Osteocyte (in vitro differentiated cells): ENCODE measurements around the gene NRDC. TPM values are rescaled to one million over a fixed set of nuclear protein-coding genes. Genes with fewer than 3 reads are reported as not detected.
"Not testable (repeated sequence)": the region's sequence is repeated elsewhere in the genome, so short reads cannot be mapped to it uniquely, and the experiment has no call there.

ENCODE experiments used
- DNase-seq: peaks from one replicate; pipeline ENCODE4 v3.0.0; 2021; ENCODE audit warnings: mixed read lengths; ENCODE audit not compliant: unreplicated experiment; ENCODE audit errors: extremely low spot score
- H3K27ac Mint-ChIP-seq: one replicate; pipeline ENCODE4 v1.8.0; 2021; ENCODE audit warnings: mild to moderate bottlenecking, mixed read lengths; ENCODE audit not compliant: unreplicated experiment
- H3K27me3 Mint-ChIP-seq: one replicate; pipeline ENCODE4 v1.8.0; 2021; ENCODE audit warnings: mixed read lengths; ENCODE audit not compliant: unreplicated experiment
- H3K36me3 Mint-ChIP-seq: one replicate; pipeline ENCODE4 v1.8.0; 2021; ENCODE audit warnings: mixed read lengths; ENCODE audit not compliant: unreplicated experiment
- H3K4me1 Mint-ChIP-seq: one replicate; pipeline ENCODE4 v1.8.0; 2021; ENCODE audit warnings: mixed read lengths; ENCODE audit not compliant: unreplicated experiment
- H3K4me3 Mint-ChIP-seq: one replicate; pipeline ENCODE4 v1.8.0; 2021; ENCODE audit warnings: mild to moderate bottlenecking, moderate library complexity, mixed read lengths; ENCODE audit not compliant: unreplicated experiment
- H3K9me3 Mint-ChIP-seq: one replicate; pipeline ENCODE4 v1.8.0; 2021; ENCODE audit warnings: mixed read lengths; ENCODE audit not compliant: unreplicated experiment
- total RNA-seq: library from RNA; stranded (reverse); gene quantifications from 2 replicates; pipeline ENCODE4 v1.2.1, GENCODE V29; 2021
- TF ChIP-seq, protein P1 (sequence below): fragments of 200-600 bp; sonication (generic); IDR thresholded peaks from 2 replicates; pipeline ENCODE4 v1.5.0; 2021; ENCODE audit warnings: antibody characterized with exemption, mild to moderate bottlenecking, moderate library complexity

Gene NRDC
- total RNA-seq, 1 donor from 2014 or later: 130 TPM

DNA sequence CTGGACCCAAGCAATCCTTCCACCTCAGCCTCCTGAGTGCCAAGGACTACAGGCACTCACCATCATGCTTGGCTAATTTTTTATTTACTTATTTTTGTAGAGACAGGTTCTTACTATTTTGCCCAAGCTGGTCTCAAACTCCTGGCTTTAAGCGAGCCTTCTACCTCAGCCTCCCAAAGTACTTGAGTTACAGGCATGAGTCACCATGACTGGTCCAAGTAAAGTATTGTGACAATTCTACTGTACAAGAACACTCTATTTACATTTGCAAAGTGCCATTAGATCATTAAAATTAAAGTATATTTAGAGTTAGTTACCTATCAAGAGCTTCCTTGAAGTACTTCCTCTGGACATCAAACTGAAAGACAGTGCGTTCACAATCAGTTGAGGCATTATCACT is 44.8 kb downstream of the NRDC start:
- Mint-ChIP-seq H3K9me3 (peaks cover 4% of the 10 kb centered on the region), H3K27me3 (no peaks in the 10 kb centered on the region), H3K4me3 (no peak overlapping the region), H3K4me1 (no peaks in the 10 kb centered on the region), H3K27ac (no peak overlapping the region), H3K36me3 (peaks cover 30% of the 10 kb centered on the region)
- DNase-seq: no peak
- TF ChIP-seq, protein P1, sequence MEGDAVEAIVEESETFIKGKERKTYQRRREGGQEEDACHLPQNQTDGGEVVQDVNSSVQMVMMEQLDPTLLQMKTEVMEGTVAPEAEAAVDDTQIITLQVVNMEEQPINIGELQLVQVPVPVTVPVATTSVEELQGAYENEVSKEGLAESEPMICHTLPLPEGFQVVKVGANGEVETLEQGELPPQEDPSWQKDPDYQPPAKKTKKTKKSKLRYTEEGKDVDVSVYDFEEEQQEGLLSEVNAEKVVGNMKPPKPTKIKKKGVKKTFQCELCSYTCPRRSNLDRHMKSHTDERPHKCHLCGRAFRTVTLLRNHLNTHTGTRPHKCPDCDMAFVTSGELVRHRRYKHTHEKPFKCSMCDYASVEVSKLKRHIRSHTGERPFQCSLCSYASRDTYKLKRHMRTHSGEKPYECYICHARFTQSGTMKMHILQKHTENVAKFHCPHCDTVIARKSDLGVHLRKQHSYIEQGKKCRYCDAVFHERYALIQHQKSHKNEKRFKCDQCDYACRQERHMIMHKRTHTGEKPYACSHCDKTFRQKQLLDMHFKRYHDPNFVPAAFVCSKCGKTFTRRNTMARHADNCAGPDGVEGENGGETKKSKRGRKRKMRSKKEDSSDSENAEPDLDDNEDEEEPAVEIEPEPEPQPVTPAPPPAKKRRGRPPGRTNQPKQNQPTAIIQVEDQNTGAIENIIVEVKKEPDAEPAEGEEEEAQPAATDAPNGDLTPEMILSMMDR: no peak

DNA sequence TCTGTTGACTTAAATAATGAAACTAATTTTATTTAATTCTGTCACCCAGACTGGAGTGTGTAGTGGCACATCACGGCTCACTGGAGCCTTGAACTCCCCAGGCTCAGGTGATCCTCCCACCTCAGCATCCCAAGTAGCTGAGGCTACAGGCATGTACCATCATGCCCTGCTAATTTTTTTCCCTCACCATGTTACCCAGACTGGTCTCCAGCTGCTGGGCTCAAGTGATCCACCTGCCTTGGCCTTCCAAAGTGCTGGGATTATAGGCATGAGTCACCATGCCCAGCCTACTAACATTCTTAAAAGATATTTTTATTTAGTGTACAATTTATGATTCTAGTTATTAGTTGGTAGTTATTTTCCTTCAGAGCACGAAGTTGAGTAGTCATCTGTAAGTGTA is 49.5 kb downstream of the NRDC start:
- Mint-ChIP-seq H3K36me3 (peaks cover 34% of the 10 kb centered on the region), H3K27me3 (no peaks in the 10 kb centered on the region), H3K4me1 (no peaks in the 10 kb centered on the region), H3K9me3 (peaks cover 4% of the 10 kb centered on the region), H3K4me3 (no peak overlapping the region), H3K27ac (no peak overlapping the region)
- TF ChIP-seq, protein P1: no peak
- DNase-seq: no peak

DNA sequence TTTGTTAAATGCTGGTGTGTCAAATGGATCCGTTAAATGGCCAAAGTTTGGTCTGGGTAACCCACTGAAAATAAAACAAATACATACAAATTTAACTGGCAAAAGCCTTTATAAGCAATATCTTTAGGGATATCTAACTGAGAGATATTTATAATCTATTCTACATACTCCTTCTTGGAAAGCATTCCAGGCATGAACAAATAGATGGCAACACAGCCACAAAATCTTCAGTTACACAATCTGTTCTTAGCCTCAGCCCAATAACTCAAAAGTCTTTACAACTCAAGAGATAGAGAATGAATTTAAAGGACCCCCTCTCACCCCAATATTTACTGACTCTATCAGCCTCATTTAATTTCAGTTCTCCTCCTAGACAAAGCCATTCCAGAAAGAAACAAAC is 58.7 kb downstream of the NRDC start:
- no peaks in the 10 kb centered on the region for H3K27me3 Mint-ChIP-seq
- no peak overlapping the region for H3K27ac Mint-ChIP-seq
- H3K36me3 Mint-ChIP-seq: peaks cover 49% of the 10 kb centered on the region
- no peaks in the 10 kb centered on the region for H3K9me3 Mint-ChIP-seq
- TF ChIP-seq, protein P1: no peak
- H3K4me3 Mint-ChIP-seq: no peak overlapping the region
- no peak for DNase-seq
- no peaks in the 10 kb centered on the region for H3K4me1 Mint-ChIP-seq

DNA sequence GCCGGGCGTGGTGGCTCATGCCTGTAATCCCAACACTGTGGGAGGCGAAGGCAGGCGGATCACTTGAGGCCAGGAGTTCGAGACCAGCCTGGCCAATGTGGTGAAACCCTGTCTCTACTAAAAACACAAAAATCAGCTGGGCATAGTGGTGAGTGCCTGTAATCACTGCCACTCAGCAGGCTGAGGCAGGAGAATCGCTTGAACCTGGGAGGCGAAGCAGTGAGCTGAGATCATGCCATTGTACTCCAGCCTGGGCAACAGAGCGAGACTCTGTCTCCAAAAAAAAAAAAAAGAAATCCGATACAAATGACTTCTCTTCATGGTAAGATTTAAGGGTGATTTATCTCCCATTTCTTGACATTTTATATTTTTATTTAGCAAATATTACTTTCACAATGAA is 59.5 kb downstream of the NRDC start:
- H3K36me3 Mint-ChIP-seq: peaks cover 52% of the 10 kb centered on the region
- not testable (repeated sequence) for H3K27me3 Mint-ChIP-seq, DNase-seq, H3K27ac Mint-ChIP-seq, H3K9me3 Mint-ChIP-seq, H3K4me3 Mint-ChIP-seq, H3K4me1 Mint-ChIP-seq

DNA sequence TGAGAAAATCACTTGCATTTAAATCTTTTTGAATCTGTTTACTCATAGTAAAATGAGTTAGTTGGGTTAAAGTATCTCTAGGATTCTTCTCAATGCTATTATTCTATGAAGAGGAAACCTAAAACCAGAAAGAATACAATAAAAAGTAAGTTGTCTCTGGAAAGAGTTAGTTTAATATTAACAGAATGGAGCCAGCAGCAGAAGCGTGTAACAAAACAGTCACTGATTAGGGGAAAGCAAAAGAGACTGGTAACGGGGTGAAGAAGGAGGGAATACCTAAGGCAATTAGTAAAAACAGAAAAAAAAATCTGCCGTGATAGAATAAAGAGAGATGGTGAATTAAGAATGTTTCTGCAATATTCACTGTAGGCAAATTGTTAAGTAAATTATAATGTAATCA is 60.0 kb downstream of the NRDC start:
- Mint-ChIP-seq H3K9me3 (no peaks in the 10 kb centered on the region), H3K27me3 (no peaks in the 10 kb centered on the region), H3K27ac (no peak overlapping the region), H3K36me3 (peaks cover 57% of the 10 kb centered on the region), H3K4me3 (no peak overlapping the region), H3K4me1 (no peaks in the 10 kb centered on the region)
- no peak for DNase-seq
- TF ChIP-seq, protein P1: no peak

DNA sequence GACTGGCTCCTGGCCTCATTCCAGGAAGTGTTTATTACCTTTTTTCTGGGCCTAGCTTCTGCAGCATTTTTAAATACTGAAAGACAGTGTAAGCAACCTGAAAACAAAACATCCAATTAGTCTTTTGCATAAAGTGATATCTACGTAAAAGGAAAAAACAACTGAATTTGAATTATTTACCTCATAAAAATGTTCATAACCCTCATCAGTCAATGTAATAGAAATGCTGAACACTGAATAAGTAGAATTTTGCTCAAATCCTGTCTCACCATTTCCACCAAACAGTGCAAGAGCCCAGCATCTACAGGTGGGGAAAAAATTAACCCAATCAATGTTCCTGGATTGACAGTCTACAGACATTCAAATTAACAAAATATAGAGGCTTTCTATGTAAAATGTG is 64.0 kb downstream of the NRDC start:
- no peak for DNase-seq
- no peaks in the 10 kb centered on the region for H3K4me1 Mint-ChIP-seq
- no peaks in the 10 kb centered on the region for H3K9me3 Mint-ChIP-seq
- H3K27ac Mint-ChIP-seq: no peak overlapping the region
- peaks cover 46% of the 10 kb centered on the region for H3K36me3 Mint-ChIP-seq
- H3K4me3 Mint-ChIP-seq: no peak overlapping the region
- no peaks in the 10 kb centered on the region for H3K27me3 Mint-ChIP-seq
- TF ChIP-seq, protein P1: no peak
